ENCODE data around the gene CALN1.

Gene CALN1

GRCh38 chr7:72281308-72281707, 130.8 kb downstream of the CALN1 start:
- no peak overlapping the region for H3K4me3 ChIP-seq (replicated peaks in 1 of 2; ENCODE audit: low read depth in 2 of 2, low read length in 2 of 2)
- no peak for TF ChIP-seq CTCF (IDR thresholded peaks at IDR 0.05; ENCODE audit: low read depth, low read length)
- no peak for DNase-seq (ENCODE audit: low read depth in 2 of 2)

GRCh38 chr7:72279203-72279602, 132.9 kb downstream of the CALN1 start:
- no peak overlapping the region for H3K4me3 ChIP-seq (replicated peaks in 1 of 2; ENCODE audit: low read depth in 2 of 2, low read length in 2 of 2)
- TF ChIP-seq CTCF (IDR thresholded peaks at IDR 0.05; ENCODE audit: low read depth, low read length), result no peak
- no peak for DNase-seq (ENCODE audit: low read depth in 2 of 2)

GRCh38 chr7:72278550-72278949, 133.6 kb downstream of the CALN1 start:
- no peak for DNase-seq (ENCODE audit: low read depth in 2 of 2)
- no peak for TF ChIP-seq CTCF (IDR thresholded peaks at IDR 0.05; ENCODE audit: low read depth, low read length)

GRCh38 chr7:72275382-72276070, 136.6 kb downstream of the CALN1 start:
- TF ChIP-seq CTCF (IDR thresholded peaks at IDR 0.05; ENCODE audit: low read depth, low read length), result no peak
- DNase-seq (ENCODE audit: low read depth in 2 of 2), result no peak

More at GRCh38 chr7:72278550-72278949, 133.6 kb downstream of the CALN1 start:
- H3K4me3 ChIP-seq (replicated peaks in 1 of 2; ENCODE audit: low read depth in 2 of 2, low read length in 2 of 2), result no peak overlapping the region

GRCh38 chr7:72272479-72272878, 139.7 kb downstream of the CALN1 start:
- H3K4me3 ChIP-seq (replicated peaks in 1 of 2; ENCODE audit: low read depth in 2 of 2, low read length in 2 of 2), result no peak overlapping the region
- no peak for TF ChIP-seq CTCF (IDR thresholded peaks at IDR 0.05; ENCODE audit: low read depth, low read length)
- no peak for DNase-seq (ENCODE audit: low read depth in 2 of 2)

More at GRCh38 chr7:72275382-72276070, 136.6 kb downstream of the CALN1 start:
- H3K4me3 ChIP-seq (replicated peaks in 1 of 2; ENCODE audit: low read depth in 2 of 2, low read length in 2 of 2), result no peak overlapping the region

- DNase-seq (ENCODE audit: low read depth in 2 of 2), result no peak
- TF ChIP-seq CTCF (IDR thresholded peaks at IDR 0.05; ENCODE audit: low read depth, low read length), result no peak
- H3K4me3 ChIP-seq (replicated peaks in 1 of 2; ENCODE audit: low read depth in 2 of 2, low read length in 2 of 2), result no peak overlapping the region
These were observed 143.3 kb downstream of the CALN1 start for GRCh38 chr7:72268796-72269195.

GRCh38 chr7:72268090-72268489, 144.0 kb downstream of the CALN1 start:
- no peak overlapping the region for H3K4me3 ChIP-seq (replicated peaks in 1 of 2; ENCODE audit: low read depth in 2 of 2, low read length in 2 of 2)
- DNase-seq (ENCODE audit: low read depth in 2 of 2), result no peak
- no peak for TF ChIP-seq CTCF (IDR thresholded peaks at IDR 0.05; ENCODE audit: low read depth, low read length)
